Endothelial cell of umbilical vein (primary cell): Measurements from ENCODE around the gene EIF2S3B. TPM values are rescaled to one million over a fixed set of nuclear protein-coding genes. Genes with fewer than 3 reads are reported as not detected.
"Not testable (repeated sequence)": the region's sequence is repeated elsewhere in the genome, so short reads cannot be mapped to it uniquely, and the experiment has no call there.

ENCODE experiments used
- BruUV-seq: library from RNA; stranded (reverse); fragments of 400-500 nt; replicated peaks from 2 replicates; lab custom pipeline; 2021; lab: Mats Ljungman, UMichigan
- CTCF ChIA-PET: fragments of 300-600, 350-600 bp; sonication (Branson Sonifier 250); formaldehyde crosslinking; loops from one replicate; lab custom pipeline; 2021; ENCODE audit warnings: antibody characterized with exemption, inconsistent platforms; lab: Charles Lee
- POLR2A ChIA-PET: fragments of 300-600, 350-600 bp; sonication (Branson Sonifier 250); formaldehyde crosslinking; loops from one replicate; lab custom pipeline; 2021; ENCODE audit warnings: antibody characterized with exemption, inconsistent platforms; lab: Charles Lee
- DNase-seq: peaks from one replicate; pipeline ENCODE4 v3.0.0-alpha.2; 2011; ENCODE audit warnings: low read depth, low spot score
- FAIRE-seq: peaks from 2 replicates; lab custom pipeline; 2011; peaks lifted over from hg19 to GRCh38; lab: Jason Lieb, UNC
- H2AFZ ChIP-seq: 2 replicates; pipeline ENCODE4 v1.6.0; 2012; ENCODE audit warnings: low read depth, low read length, control low read depth, inconsistent platforms
- H3K27ac ChIP-seq: 2 replicates; pipeline ENCODE4 v1.5.1; 2011; ENCODE audit warnings: low read depth, mild to moderate bottlenecking, control low read depth, low read length, moderate library complexity; ENCODE audit not compliant: insufficient read depth
- H3K27me3 ChIP-seq, 2 experiments: 2 replicates each; pipeline versions ENCODE4 v1.6.0 to v1.6.1; 2011; ENCODE audit warnings: low read length in 2 of 2, mixed read lengths in 1 of 2; ENCODE audit not compliant: control insufficient read depth in 2 of 2, insufficient read depth in 2 of 2
- H3K36me3 ChIP-seq, 2 experiments: 2 replicates in 1 of 2; 3 replicates in 1 of 2; pipeline ENCODE4 v1.5.1; 2011; ENCODE audit warnings: low read length in 2 of 2, mild to moderate bottlenecking in 1 of 2, moderate library complexity in 1 of 2; ENCODE audit not compliant: control insufficient read depth in 2 of 2, insufficient read depth in 2 of 2; ENCODE audit errors: extremely low read depth in 1 of 2
- H3K4me1 ChIP-seq: 3 replicates; pipeline ENCODE4 v1.5.1; 2011; ENCODE audit warnings: mild to moderate bottlenecking, low read length; ENCODE audit not compliant: control insufficient read depth, insufficient read depth; ENCODE audit errors: extremely low read depth
- H3K4me2 ChIP-seq: 2 replicates; pipeline ENCODE4 v1.6.1; 2011; ENCODE audit warnings: low read length, control low read depth, mixed read lengths; ENCODE audit not compliant: insufficient read depth
- H3K4me3 ChIP-seq, 3 experiments: fragments of 200-600 bp in 1 of 3; sonication (generic), shearing (Covaris generic) in 1 of 3; replicated peaks in 1 of 3; 2 replicates each; pipeline ENCODE4 v1.5.1; 2011 to 2016; ENCODE audit warnings: control low read depth in 3 of 3, low read length in 3 of 3, mild to moderate bottlenecking in 2 of 3, inconsistent platforms in 1 of 3, low read depth in 1 of 3, moderate library complexity in 1 of 3; ENCODE audit not compliant: insufficient read depth in 1 of 3
- H3K79me2 ChIP-seq: 2 replicates; pipeline ENCODE4 v1.6.0; 2012; ENCODE audit warnings: low read length, inconsistent platforms; ENCODE audit not compliant: control insufficient read depth, insufficient read depth
- H3K9ac ChIP-seq: replicated peaks from 2 replicates; pipeline ENCODE3; 2011; ENCODE audit warnings: low read length, control low read depth; ENCODE audit not compliant: insufficient read depth; ENCODE audit errors: extremely low read depth
- H3K9me1 ChIP-seq: replicated peaks from 3 replicates; pipeline ENCODE4 v1.6.0; 2011; ENCODE audit warnings: mild to moderate bottlenecking, low read length; ENCODE audit not compliant: control insufficient read depth, insufficient read depth; ENCODE audit errors: extremely low read depth
- H3K9me3 ChIP-seq: replicated peaks from 2 replicates; pipeline ENCODE4 v1.5.1; 2012; ENCODE audit warnings: low read length, inconsistent platforms; ENCODE audit not compliant: control insufficient read depth, insufficient read depth
- H4K20me1 ChIP-seq: replicated peaks from 2 replicates; pipeline ENCODE3; 2011; ENCODE audit warnings: mild to moderate bottlenecking, low read length; ENCODE audit not compliant: control insufficient read depth, insufficient read depth; ENCODE audit errors: extremely low read depth
- CTCF ChIP-seq, 2 donors: IDR thresholded peaks; 1 replicate in 1 of 2; 2 replicates in 1 of 2; pipeline ENCODE4 v1.5.1; 2011; ENCODE audit warnings: low read length in 2 of 2, mild to moderate bottlenecking in 2 of 2, moderate library complexity in 2 of 2, control low read depth in 1 of 2, inconsistent platforms in 1 of 2, low read depth in 1 of 2; ENCODE audit not compliant: insufficient read depth in 1 of 2; ENCODE audit errors: extremely low read depth in 1 of 2
- EZH2 ChIP-seq: IDR thresholded peaks from 2 replicates; pipeline ENCODE4 v1.6.1; 2012; ENCODE audit warnings: borderline replicate concordance, low read depth, mild to moderate bottlenecking, moderate library complexity, low read length, inconsistent platforms; ENCODE audit not compliant: severe bottlenecking
- FOS ChIP-seq: IDR thresholded peaks from 2 replicates; pipeline ENCODE4 v1.6.1; 2011; ENCODE audit warnings: mild to moderate bottlenecking, low read length, moderate library complexity, borderline replicate concordance; ENCODE audit not compliant: insufficient read depth
- MYC ChIP-seq: IDR thresholded peaks from one replicate; pipeline ENCODE4 v1.6.1; 2011; ENCODE audit warnings: mild to moderate bottlenecking, low read depth, low read length
- dilution Hi-C: fragments of 300-500 bp; cut with MboI; formaldehyde crosslinking; loops from one replicate; pipeline ENCODE4 v1.15.0; 2019; ENCODE audit warnings: low sequenced_read_pairs; ENCODE audit not compliant: extremely low pct_ligation_motif_present
- intact Hi-C: fragments of 100-400 bp; cut with micrococcal nuclease; formaldehyde crosslinking; loops from one replicate; pipeline ENCODE4 v1.10.0; 2022
- polyA plus RNA-seq, 4 experiments: library from polyadenylated mRNA; depleted of rRNA in 3 of 4; stranded (reverse) in 3 of 4; unstranded in 1 of 4; fragments of >200 nt; gene quantifications; 2 replicates each; pipeline versions ENCODE4 v1.2.1 to v1.2.3, GENCODE V29; 2011 to 2012; ENCODE audit warnings: missing spikeins in 1 of 4
- total RNA-seq: library from RNA; stranded (reverse); gene quantifications from 2 replicates; pipeline ENCODE4 v1.2.3, GENCODE V29; 2021
- TF ChIP-seq, protein P1 (sequence below): IDR thresholded peaks from 2 replicates; pipeline ENCODE4 v1.6.1; 2011; ENCODE audit not compliant: insufficient read depth, insufficient read length

EIF2S3B gene
- total and polyA plus RNA-seq, 2 donors (not counting 3 experiments of a cell fraction or from before 2014, with no cell fraction given): 0.21 to 0.55 TPM

DNA sequence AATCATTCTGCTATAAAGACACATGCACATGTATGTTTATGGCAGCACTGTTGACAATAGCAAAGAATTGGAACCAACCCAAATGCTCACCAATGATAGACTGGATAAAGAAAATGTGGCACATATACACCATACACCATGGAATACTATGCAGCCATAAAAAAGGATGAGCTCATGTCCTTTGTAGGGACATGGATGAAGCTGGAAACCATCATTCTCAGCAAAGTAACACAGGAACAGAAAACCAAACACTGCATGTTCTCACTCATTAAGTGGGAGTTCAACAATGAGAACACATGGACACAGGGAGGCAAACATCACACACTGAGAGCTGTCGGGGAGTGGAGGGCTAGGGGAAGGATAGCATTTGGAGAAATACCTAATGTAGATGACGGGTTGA lies 18.4 kb upstream of the EIF2S3B start:
- H3K4me3 ChIP-seq, H4K20me1 ChIP-seq, H3K79me2 ChIP-seq, BruUV-seq, H3K27ac ChIP-seq, H3K27me3 ChIP-seq, H3K4me2 ChIP-seq, H2AFZ ChIP-seq, H3K9me3 ChIP-seq, intact Hi-C loops, CTCF ChIA-PET, H3K9me1 ChIP-seq, POLR2A ChIA-PET, H3K36me3 ChIP-seq, H3K4me1 ChIP-seq, dilution Hi-C loops, FAIRE-seq, DNase-seq, H3K9ac ChIP-seq: not testable (repeated sequence)

GRCh38 chr12:10491766-10492165 lies 13.9 kb upstream of the EIF2S3B start:
- Histone ChIP-seq H3K4me3 (no peak overlapping the region), H3K4me2 (no peak overlapping the region), H3K9ac (no peak overlapping the region), H3K9me1 (no peaks in the 10 kb centered on the region), H3K27ac (no peak overlapping the region), H3K79me2 (no peaks in the 10 kb centered on the region), H2AFZ (no peak overlapping the region), H4K20me1 (no peaks in the 10 kb centered on the region), H3K9me3 (no peaks in the 10 kb centered on the region), H3K36me3 (no peaks in the 10 kb centered on the region), H3K27me3 (peaks cover 0 to 3% of the 10 kb centered on the region in 2 experiments), H3K4me1 (no peaks in the 10 kb centered on the region)
- FAIRE-seq (no peak), DNase-seq (no peak)
- BruUV-seq: no TSS peak
- CTCF ChIA-PET: interaction anchor here (1.3 kb wide), 1 partner anchor 70 kb away, joined by 3 read pairs; no protein-coding TSS in a partner anchor
- dilution Hi-C loops: no loop called here
- intact Hi-C loops: no loop called here
- POLR2A ChIA-PET: no interaction called here
- TF ChIP-seq, protein P1, sequence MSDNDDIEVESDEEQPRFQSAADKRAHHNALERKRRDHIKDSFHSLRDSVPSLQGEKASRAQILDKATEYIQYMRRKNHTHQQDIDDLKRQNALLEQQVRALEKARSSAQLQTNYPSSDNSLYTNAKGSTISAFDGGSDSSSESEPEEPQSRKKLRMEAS: no peak
- TF ChIP-seq CTCF (IDR thresholded peaks at IDR 0.05; ENCODE audit: extremely low read depth in 1 of 2, insufficient read depth in 1 of 2, low read depth in 1 of 2, low read length in 2 of 2): no peak
- TF ChIP-seq MYC: no peak
- TF ChIP-seq EZH2: no peak
- no peak for TF ChIP-seq FOS
